B cell (primary cell): Measurements from ENCODE around the gene BMP6. TPM values are rescaled to one million over a fixed set of nuclear protein-coding genes. Genes with fewer than 3 reads are reported as not detected.
A peak's percentile ranks its signal among the peaks of the same experiment; 100 is the strongest.

Experiments
- ATAC-seq: fragments of 200-7000 bp; cut with Tn5 transposase; one replicate; pipeline ENCODE4 v1.10.0; 2021; ENCODE audit warnings: low read depth, mild to moderate bottlenecking, moderate number of reproducible peaks, moderate library complexity
- CTCF ChIA-PET: fragments of 350-600 bp; sonication (Branson Sonifier 250); formaldehyde crosslinking; loops from one replicate; lab custom pipeline; 2021; ENCODE audit warnings: antibody characterized with exemption, inconsistent platforms; lab: Charles Lee
- POLR2A ChIA-PET: fragments of 350-600 bp; sonication (Branson Sonifier 250); formaldehyde crosslinking; loops from one replicate; lab custom pipeline; 2021; ENCODE audit warnings: antibody characterized with exemption; lab: Charles Lee
- DNase-seq: peaks from one replicate; pipeline ENCODE4 v3.0.0; 2013
- H2AFZ ChIP-seq: 2 replicates; pipeline ENCODE4 v1.6.1; 2012; ENCODE audit warnings: mild to moderate bottlenecking, low read depth, low read length; ENCODE audit not compliant: insufficient read depth, poor library complexity, severe bottlenecking
- H3K27ac ChIP-seq, 2 donors: 1 replicate in 1 of 2; 2 replicates in 1 of 2; pipeline ENCODE4 v1.5.1; 2012 to 2013; ENCODE audit warnings: low read length in 2 of 2, mild to moderate bottlenecking in 2 of 2, moderate library complexity in 1 of 2
- H3K27me3 ChIP-seq, 4 experiments: fragments of 200-600 bp in 1 of 4; sonication (generic) in 1 of 4; replicated peaks in 1 of 4; 1 replicate in 2 of 4; 2 replicates in 2 of 4; pipeline versions ENCODE4 v1.6.1 to v1.7.0; 2013 to 2016; ENCODE audit warnings: low read length in 3 of 4, mild to moderate bottlenecking in 2 of 4, mixed read lengths in 1 of 4, moderate library complexity in 1 of 4; ENCODE audit not compliant: insufficient read depth in 4 of 4, control insufficient read depth in 3 of 4; ENCODE audit errors: control extremely low read depth in 1 of 4
- H3K36me3 ChIP-seq, 2 experiments: replicated peaks in 1 of 2; 1 replicate in 1 of 2; 2 replicates in 1 of 2; pipeline versions ENCODE4 v1.6.1 to v1.7.1; 2013; ENCODE audit warnings: low read length in 1 of 2; ENCODE audit not compliant: insufficient read depth in 2 of 2, control insufficient read depth in 1 of 2; ENCODE audit errors: control extremely low read depth in 1 of 2, extremely low read depth in 1 of 2
- H3K4me1 ChIP-seq, 2 donors: fragments of 200-600 bp in 1 of 2; sonication (generic) in 1 of 2; 1 replicate in 1 of 2; 2 replicates in 1 of 2; pipeline versions ENCODE4 v1.5.1 to v1.6.1; 2013 to 2017; ENCODE audit warnings: low read length in 2 of 2; ENCODE audit not compliant: control insufficient read depth in 2 of 2, insufficient read depth in 2 of 2
- H3K4me2 ChIP-seq: replicated peaks from 2 replicates; pipeline ENCODE3; 2012; ENCODE audit warnings: mild to moderate bottlenecking, low read depth, low read length; ENCODE audit not compliant: poor library complexity, severe bottlenecking
- H3K4me3 ChIP-seq, 5 experiments: fragments of 200-600 bp in 1 of 5; sonication (generic) in 1 of 5; 1 replicate in 3 of 5; 2 replicates in 2 of 5; pipeline versions ENCODE4 v1.5.1 to v1.7.0; 2011 to 2016; ENCODE audit warnings: low read length in 4 of 5, mild to moderate bottlenecking in 4 of 5, low read depth in 2 of 5, control low read depth in 1 of 5, moderate library complexity in 1 of 5; ENCODE audit not compliant: insufficient read depth in 1 of 5; ENCODE audit errors: control extremely low read depth in 1 of 5, extremely low read depth in 1 of 5
- H3K79me2 ChIP-seq: fragments of 200-600 bp; sonication (generic); one replicate; pipeline ENCODE4 v1.6.0; 2016; ENCODE audit warnings: low read length; ENCODE audit not compliant: control insufficient read depth, insufficient read depth
- H3K9ac ChIP-seq: fragments of 200-600 bp; sonication (generic); 2 replicates; pipeline ENCODE4 v1.6.1; 2017; ENCODE audit warnings: mild to moderate bottlenecking, low read length, moderate library complexity
- H3K9me3 ChIP-seq, 3 donors: one replicate each; pipeline versions ENCODE4 v1.6.1 to v1.7.1; 2013; ENCODE audit warnings: low read length in 2 of 3; ENCODE audit not compliant: control insufficient read depth in 2 of 3, insufficient read depth in 1 of 3; ENCODE audit errors: control extremely low read depth in 1 of 3
- H4K20me1 ChIP-seq: 2 replicates; pipeline ENCODE4 v1.6.0; 2012; ENCODE audit warnings: mild to moderate bottlenecking, low read length; ENCODE audit not compliant: insufficient read depth, control insufficient read depth, poor library complexity, severe bottlenecking
- H3K27ac Mint-ChIP-seq: one replicate; pipeline ENCODE4 v1.8.0; 2021; ENCODE audit warnings: mixed read lengths
- H3K27me3 Mint-ChIP-seq: one replicate; pipeline ENCODE4 v1.8.0; 2021; ENCODE audit warnings: mixed read lengths
- H3K4me1 Mint-ChIP-seq: one replicate; pipeline ENCODE4 v1.8.0; 2021; ENCODE audit warnings: mixed read lengths
- H3K4me3 Mint-ChIP-seq: one replicate; pipeline ENCODE4 v1.8.0; 2021; ENCODE audit warnings: mixed read lengths
- H3K9me3 Mint-ChIP-seq: one replicate; pipeline ENCODE4 v1.8.0; 2022; ENCODE audit warnings: mixed read lengths; ENCODE audit not compliant: insufficient read depth
- CTCF ChIP-seq: fragments of 200-600 bp; IDR thresholded peaks from one replicate; pipeline ENCODE4 v1.8.0; 2022; ENCODE audit warnings: antibody characterized with exemption, mild to moderate bottlenecking
- EZH2 ChIP-seq: IDR thresholded peaks from 2 replicates; pipeline ENCODE4 v1.6.1; 2012; ENCODE audit warnings: borderline replicate concordance, low read depth, mild to moderate bottlenecking, moderate library complexity, low read length; ENCODE audit not compliant: insufficient read depth, poor library complexity, severe bottlenecking
- WGBS: methylation state at CpG from one replicate; pipeline ENCODE4 v1.1.5; 2013; ENCODE audit warnings: missing lambda C conversion rate; ENCODE audit not compliant: insufficient coverage; 5-methylcytosine and 5-hydroxymethylcytosine counted together
- intact Hi-C: fragments of 100-400 bp; cut with micrococcal nuclease; formaldehyde crosslinking; loops from one replicate; pipeline ENCODE4 v1.10.0; 2022
- polyA plus RNA-seq: library from polyadenylated mRNA; depleted of rRNA; stranded (reverse); fragments of >200 nt; gene quantifications from 2 replicates; pipeline ENCODE4 v1.2.3, GENCODE V29; 2012
- total RNA-seq, 2 donors: library from RNA; stranded (reverse); fragments of 120-200 nt in 1 of 2; gene quantifications; 1 replicate in 1 of 2; 2 replicates in 1 of 2; pipeline versions ENCODE4 v1.2.3 to v1.2.4, GENCODE V29; 2013 to 2022

BMP6 gene
- total and polyA plus RNA-seq, 2 donors (not counting 1 experiment from before 2014, with no cell fraction given) = 0.43 to 2.9 TPM

DNA sequence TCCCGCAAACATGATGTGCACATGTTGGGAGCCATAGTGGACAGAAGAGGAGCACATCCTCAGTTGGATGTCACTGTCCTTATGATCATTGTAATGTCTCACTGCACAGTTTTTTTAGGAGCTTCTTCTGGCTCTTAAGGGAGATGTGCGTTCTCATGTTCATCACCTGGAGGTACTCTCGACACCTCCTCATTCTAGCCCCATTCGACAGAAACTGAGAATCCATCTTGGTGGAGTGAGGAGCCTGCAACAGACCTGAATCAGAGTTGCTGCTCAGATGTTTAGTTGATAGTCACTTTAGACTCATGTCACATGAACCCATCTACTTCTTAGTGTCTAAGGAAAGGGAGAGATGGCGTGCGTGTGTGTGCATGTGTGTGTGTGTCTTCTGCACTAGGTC lies 2.3 kb upstream of the BMP6 start:
- 100% methylated on average over 1 of the region's 6 CpGs for WGBS
- POLR2A ChIA-PET = no interaction called here
- ATAC-seq = no peak

More for the DNA sequence above, 2.3 kb upstream of the BMP6 start:
- Mint-ChIP-seq H3K9me3 (no peaks in the 10 kb centered on the region), H3K4me3 (no peak overlapping the region), H3K4me1 (peaks cover 25% of the 10 kb centered on the region), H3K27ac (no peak overlapping the region), H3K27me3 (peaks cover 62% of the 10 kb centered on the region)
- Histone ChIP-seq H2AFZ (no peak overlapping the region), H3K4me3 (no peak overlapping the region), H4K20me1 (no peaks in the 10 kb centered on the region), H3K9ac (no peak overlapping the region), H3K4me1 (peaks cover 26 to 33% of the 10 kb centered on the region in 2 donors), H3K27me3 (peaks cover 0 to 45% (median 23%) of the 10 kb centered on the region in 4 experiments), H3K9me3 (peaks cover 0 to 2% (median 0%) of the 10 kb centered on the region in 3 donors), H3K36me3 (no peaks in the 10 kb centered on the region), H3K79me2 (no peaks in the 10 kb centered on the region), H3K27ac (no peak overlapping the region), H3K4me2 (no peak overlapping the region)
- intact Hi-C loops = loop anchor here (1.0 to 10.0 kb wide), 3 partner anchors 191 to 283 kb away; partner anchors contain the start of gene TXNDC5
- TF ChIP-seq CTCF (no peak), EZH2 (no peak)
- peak; percentile 23 for DNase-seq
- CTCF ChIA-PET = interaction anchor here (0.6 to 5.9 kb wide), 15 partner anchors 11 to 1047 kb away, joined by 3 to 63 read pairs (median 8); no protein-coding TSS in a partner anchor
